ENCODE measurements around the gene CCZ1. TPM values are rescaled to one million over a fixed set of nuclear protein-coding genes. Genes with fewer than 3 reads are reported as not detected.
"Not testable (repeated sequence)": the region's sequence is repeated elsewhere in the genome, so short reads cannot be mapped to it uniquely, and the experiment has no call there.

CCZ1 gene
- total and polyA plus RNA-seq, 11 donors, result 24.0 to 64.4 (median 52.1) TPM

DNA sequence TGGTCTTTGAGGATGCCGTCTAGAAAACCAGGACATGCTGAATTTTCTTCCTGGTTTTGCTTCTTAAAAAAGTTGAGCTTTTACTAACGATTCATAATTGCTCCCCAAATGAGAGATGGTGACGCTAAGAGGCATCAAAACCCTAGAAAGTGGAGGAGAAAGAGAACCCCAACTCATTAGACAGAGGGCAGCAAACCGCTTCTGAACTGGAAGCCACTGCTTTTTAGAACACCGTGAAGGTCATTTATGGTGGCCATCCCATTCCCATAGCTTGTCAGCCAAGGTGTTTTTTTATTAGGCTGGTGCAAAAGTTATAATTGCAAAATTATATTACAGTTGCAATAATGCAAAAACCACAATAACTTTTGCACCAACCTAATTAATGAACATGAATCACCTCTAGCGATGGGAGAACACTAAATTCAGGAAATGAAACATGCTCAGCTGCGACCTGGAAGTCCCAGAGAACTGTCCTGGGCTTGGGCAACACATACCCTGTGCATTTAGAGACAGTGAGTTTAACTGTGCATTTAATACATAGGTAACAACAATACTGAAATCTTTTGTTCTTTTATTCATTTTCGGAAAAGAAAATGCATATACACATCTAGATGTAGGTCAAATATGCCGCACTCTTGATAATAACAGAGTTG, 33.1 kb upstream of the CCZ1 start:
- H3K4me1 ChIP-seq; intact Hi-C loops (cut with DNase I): not testable (repeated sequence)
- WGBS, 4 donors, result 63 to 72% (median 66%) methylated on average over 8 to 9 of the region's 9 CpGs

DNA sequence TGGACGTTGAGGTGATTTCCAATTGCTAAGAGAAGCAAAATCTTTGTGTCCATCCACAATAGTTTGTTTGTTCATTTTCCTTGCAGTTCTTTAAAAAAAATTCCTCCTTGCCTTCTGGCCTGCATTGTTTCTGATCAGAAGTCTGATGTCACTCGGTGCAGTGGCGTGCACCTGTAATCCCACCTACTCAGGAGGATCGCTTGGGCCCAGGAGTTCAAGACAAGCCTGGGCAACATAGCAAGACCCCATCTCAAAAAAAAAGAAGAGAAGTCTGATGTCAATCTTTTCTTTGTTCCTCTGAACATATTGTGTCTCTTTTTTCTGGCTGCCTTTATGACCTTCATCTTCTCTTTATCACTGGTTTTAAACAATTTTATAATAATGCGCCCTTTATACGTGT, 31.5 kb upstream of the CCZ1 start:
- Histone ChIP-seq H3K27ac (no peak overlapping the region), H3K4me1 (no peaks in the 10 kb centered on the region), H3K27me3 (peaks cover 0 to 9% (median 0%) of the 10 kb centered on the region in 9 donors), H3K9me3 (peaks cover 0 to 6% (median 0%) of the 10 kb centered on the region in 12 donors), H3K4me3 (no peak overlapping the region), H3K36me3 (no peaks in the 10 kb centered on the region)
- TF ChIP-seq POLR2A (IDR thresholded peaks at IDR 0.05), result no peak
- TF ChIP-seq, protein P1, sequence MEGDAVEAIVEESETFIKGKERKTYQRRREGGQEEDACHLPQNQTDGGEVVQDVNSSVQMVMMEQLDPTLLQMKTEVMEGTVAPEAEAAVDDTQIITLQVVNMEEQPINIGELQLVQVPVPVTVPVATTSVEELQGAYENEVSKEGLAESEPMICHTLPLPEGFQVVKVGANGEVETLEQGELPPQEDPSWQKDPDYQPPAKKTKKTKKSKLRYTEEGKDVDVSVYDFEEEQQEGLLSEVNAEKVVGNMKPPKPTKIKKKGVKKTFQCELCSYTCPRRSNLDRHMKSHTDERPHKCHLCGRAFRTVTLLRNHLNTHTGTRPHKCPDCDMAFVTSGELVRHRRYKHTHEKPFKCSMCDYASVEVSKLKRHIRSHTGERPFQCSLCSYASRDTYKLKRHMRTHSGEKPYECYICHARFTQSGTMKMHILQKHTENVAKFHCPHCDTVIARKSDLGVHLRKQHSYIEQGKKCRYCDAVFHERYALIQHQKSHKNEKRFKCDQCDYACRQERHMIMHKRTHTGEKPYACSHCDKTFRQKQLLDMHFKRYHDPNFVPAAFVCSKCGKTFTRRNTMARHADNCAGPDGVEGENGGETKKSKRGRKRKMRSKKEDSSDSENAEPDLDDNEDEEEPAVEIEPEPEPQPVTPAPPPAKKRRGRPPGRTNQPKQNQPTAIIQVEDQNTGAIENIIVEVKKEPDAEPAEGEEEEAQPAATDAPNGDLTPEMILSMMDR (IDR thresholded peaks at IDR 0.05), result no peak
- 90 to 93% (median 91%) methylated on average over 6 of the region's 6 CpGs for WGBS, 4 donors
- intact Hi-C loops (cut with DNase I), result no loop called here
- ATAC-seq (no peak), DNase-seq (no peak)

More for the DNA sequence above, 33.1 kb upstream of the CCZ1 start:
- not testable (repeated sequence) for ATAC-seq, H3K36me3 ChIP-seq, H3K9me3 ChIP-seq, H3K27me3 ChIP-seq, H3K4me3 ChIP-seq, H3K27ac ChIP-seq, DNase-seq

DNA sequence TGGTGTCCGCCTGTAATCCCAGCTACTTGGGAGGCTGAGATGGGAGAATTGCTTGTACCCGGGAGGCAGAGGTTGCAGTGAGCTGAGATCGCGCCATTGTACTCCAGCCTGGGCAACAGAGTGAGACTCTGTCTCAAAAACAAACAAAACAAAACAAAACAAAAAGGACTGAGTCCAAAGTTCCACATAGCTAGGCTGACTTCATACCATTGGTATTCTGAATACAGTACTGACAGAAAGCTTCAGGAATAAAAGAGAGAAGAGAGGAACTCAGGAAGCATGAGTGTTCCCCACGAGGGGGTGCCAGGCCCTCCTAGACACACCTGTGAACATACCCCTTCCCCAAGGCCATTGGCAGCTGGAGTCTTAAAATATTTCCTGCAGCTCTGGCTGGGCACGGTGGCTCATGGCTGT, 29.6 kb upstream of the CCZ1 start:
- WGBS, 4 donors, result 75 to 89% (median 82%) methylated on average over 6 of the region's 6 CpGs
- H3K4me3 ChIP-seq; ATAC-seq; H3K36me3 ChIP-seq; intact Hi-C loops (cut with DNase I); H3K9me3 ChIP-seq; H3K27ac ChIP-seq; H3K4me1 ChIP-seq; DNase-seq: not testable (repeated sequence)
- peaks cover 0 to 15% (median 0%) of the 10 kb centered on the region in 9 donors for H3K27me3 ChIP-seq

DNA sequence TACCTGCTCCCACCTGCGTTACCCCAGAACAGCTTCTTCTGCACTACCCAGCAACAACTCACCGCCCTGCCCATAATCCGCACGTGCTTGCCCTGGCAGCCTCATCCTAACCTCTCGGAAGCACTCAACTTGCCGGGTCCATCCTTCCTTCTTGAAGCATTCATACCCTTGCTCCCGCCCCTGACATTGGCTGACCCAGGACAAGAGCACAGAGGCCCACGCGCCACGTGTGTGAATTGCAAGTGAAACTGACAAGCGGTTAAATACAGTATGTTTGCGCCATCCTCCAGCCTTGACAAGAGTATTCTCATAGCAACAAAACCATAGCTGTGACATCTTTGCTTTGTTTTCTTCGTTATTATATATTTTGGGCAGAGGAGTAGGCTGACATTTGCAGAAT, 28.8 kb upstream of the CCZ1 start:
- peaks cover 0 to 6% (median 0%) of the 10 kb centered on the region in 12 donors for H3K9me3 ChIP-seq
- H3K27ac ChIP-seq, result no peak overlapping the region
- no peaks in the 10 kb centered on the region for H3K36me3 ChIP-seq
- 86 to 90% (median 88%) methylated on average over 13 of the region's 13 CpGs for WGBS, 4 donors
- ATAC-seq, result no peak
- peaks cover 0 to 8% (median 0%) of the 10 kb centered on the region in 9 donors for H3K27me3 ChIP-seq
- intact Hi-C loops (cut with DNase I), result no loop called here
- H3K4me3 ChIP-seq, result no peak overlapping the region
- no peaks in the 10 kb centered on the region for H3K4me1 ChIP-seq
- DNase-seq, result no peak
- TF ChIP-seq, protein P1 (IDR thresholded peaks at IDR 0.05), result no peak
- TF ChIP-seq POLR2A (IDR thresholded peaks at IDR 0.05), result no peak

GRCh38 chr7:5870311-5870710, 28.2 kb upstream of the CCZ1 start:
- DNase-seq (no peak), ATAC-seq (no peak)
- 52 to 67% (median 65%) methylated on average over 2 of the region's 2 CpGs for WGBS, 4 donors

More at GRCh38 chr7:5870311-5870710, 28.2 kb upstream of the CCZ1 start:
- TF ChIP-seq POLR2A (IDR thresholded peaks at IDR 0.05), result no peak
- TF ChIP-seq, protein P1 (IDR thresholded peaks at IDR 0.05), result no peak
- Histone ChIP-seq H3K27me3 (peaks cover 0 to 6% (median 0%) of the 10 kb centered on the region in 9 donors), H3K36me3 (no peaks in the 10 kb centered on the region), H3K4me3 (no peak overlapping the region), H3K4me1 (no peaks in the 10 kb centered on the region), H3K9me3 (peaks cover 0 to 6% (median 0%) of the 10 kb centered on the region in 12 donors), H3K27ac (no peak overlapping the region)
- intact Hi-C loops (cut with DNase I), result no loop called here

Measured in heart left ventricle (tissue), 16 donors.